ENCODE data around the gene MLLT3. TPM values are rescaled to one million over a fixed set of nuclear protein-coding genes. Genes with fewer than 3 reads are reported as not detected.
A peak's percentile ranks its signal among the peaks of the same experiment; 100 is the strongest.

MLLT3 gene
- total and polyA plus RNA-seq, 2 donors (not counting 3 experiments of a cell fraction or from before 2014, with no cell fraction given), result 6.1 to 10.0 TPM

DNA sequence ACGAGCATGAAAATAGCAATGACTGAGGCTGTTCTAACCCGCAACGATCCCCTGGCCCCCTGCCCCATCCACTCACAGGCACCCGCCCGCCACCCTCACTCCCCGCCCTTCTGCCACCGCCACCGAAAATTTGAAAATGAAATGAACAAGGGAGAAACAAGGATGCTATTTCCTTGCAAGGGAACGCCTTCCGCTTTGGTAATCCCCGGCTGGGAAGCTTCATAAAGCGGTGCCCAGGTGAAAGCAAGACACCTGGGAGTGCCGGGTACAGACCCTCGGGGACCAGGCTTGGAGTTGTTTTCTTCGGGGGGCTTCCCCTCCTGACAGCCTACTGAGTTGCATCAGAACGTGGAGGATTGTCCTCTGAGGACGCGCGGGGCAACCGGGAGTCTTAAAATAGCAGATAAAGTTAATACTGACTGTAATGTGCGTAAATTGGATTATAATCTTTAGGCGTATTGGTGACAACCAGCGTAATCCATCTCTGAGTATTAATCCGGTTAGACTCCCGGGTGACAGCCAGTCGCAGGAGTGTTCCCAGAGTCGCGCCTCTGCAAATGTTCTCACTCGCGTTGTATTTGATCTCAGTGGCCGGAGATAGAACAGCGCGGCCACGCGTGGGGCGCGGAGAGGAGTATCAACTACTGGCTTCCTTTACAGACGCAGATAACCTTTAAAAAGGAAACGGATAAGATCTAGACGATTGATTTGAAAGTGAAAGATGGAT, 885 bp upstream of the MLLT3 start:
- no peaks in the 10 kb centered on the region for H3K9me3 ChIP-seq (replicated peaks; ENCODE audit: control insufficient read depth, insufficient read depth, low read length)
- BruUV-seq (replicated peaks), result no TSS peak
- H4K20me1 ChIP-seq (replicated peaks; ENCODE audit: control insufficient read depth, extremely low read depth, insufficient read depth, low read length), result no peaks in the 10 kb centered on the region
- ChIA-PET POLR2A (interaction anchor here (0.9 to 2.0 kb wide), 3 partner anchors 61 to 106 kb away, joined by 3 to 7 read pairs (median 4); partner anchors contain the start of gene FOCAD), CTCF (interaction anchor here (0.9 to 6.1 kb wide), 18 partner anchors 11 to 696 kb away, joined by 3 to 153 read pairs (median 7); partner anchors contain the start of gene FOCAD)
- no peak overlapping the region for H3K27ac ChIP-seq (ENCODE audit: insufficient read depth, low read depth, low read length)
- H3K9ac ChIP-seq (replicated peaks; ENCODE audit: extremely low read depth, insufficient read depth, low read length), result peak overlapping the region; percentile 43
- no peak for FAIRE-seq
- no peaks in the 10 kb centered on the region for H3K79me2 ChIP-seq (ENCODE audit: control insufficient read depth, insufficient read depth, low read length)
- TF ChIP-seq, protein P1, sequence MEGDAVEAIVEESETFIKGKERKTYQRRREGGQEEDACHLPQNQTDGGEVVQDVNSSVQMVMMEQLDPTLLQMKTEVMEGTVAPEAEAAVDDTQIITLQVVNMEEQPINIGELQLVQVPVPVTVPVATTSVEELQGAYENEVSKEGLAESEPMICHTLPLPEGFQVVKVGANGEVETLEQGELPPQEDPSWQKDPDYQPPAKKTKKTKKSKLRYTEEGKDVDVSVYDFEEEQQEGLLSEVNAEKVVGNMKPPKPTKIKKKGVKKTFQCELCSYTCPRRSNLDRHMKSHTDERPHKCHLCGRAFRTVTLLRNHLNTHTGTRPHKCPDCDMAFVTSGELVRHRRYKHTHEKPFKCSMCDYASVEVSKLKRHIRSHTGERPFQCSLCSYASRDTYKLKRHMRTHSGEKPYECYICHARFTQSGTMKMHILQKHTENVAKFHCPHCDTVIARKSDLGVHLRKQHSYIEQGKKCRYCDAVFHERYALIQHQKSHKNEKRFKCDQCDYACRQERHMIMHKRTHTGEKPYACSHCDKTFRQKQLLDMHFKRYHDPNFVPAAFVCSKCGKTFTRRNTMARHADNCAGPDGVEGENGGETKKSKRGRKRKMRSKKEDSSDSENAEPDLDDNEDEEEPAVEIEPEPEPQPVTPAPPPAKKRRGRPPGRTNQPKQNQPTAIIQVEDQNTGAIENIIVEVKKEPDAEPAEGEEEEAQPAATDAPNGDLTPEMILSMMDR (IDR thresholded peaks at IDR 0.05; ENCODE audit: extremely low read depth in 1 of 2, insufficient read depth in 1 of 2, low read depth in 1 of 2, low read length in 2 of 2), result no peak
- TF ChIP-seq POLR2A (IDR thresholded peaks at IDR 0.05; ENCODE audit: low read depth, low read length), result no peak
- no peak for TF ChIP-seq FOS (IDR thresholded peaks at IDR 0.05; ENCODE audit: borderline replicate concordance, insufficient read depth, low read length)
- TF ChIP-seq, protein P2, sequence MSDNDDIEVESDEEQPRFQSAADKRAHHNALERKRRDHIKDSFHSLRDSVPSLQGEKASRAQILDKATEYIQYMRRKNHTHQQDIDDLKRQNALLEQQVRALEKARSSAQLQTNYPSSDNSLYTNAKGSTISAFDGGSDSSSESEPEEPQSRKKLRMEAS (IDR thresholded peaks at IDR 0.05; ENCODE audit: insufficient read depth, insufficient read length), result no peak
- TF ChIP-seq GATA2 (IDR thresholded peaks at IDR 0.05; ENCODE audit: insufficient read depth, insufficient read length, low read depth, low read length), result no peak
- TF ChIP-seq POLR2AphosphoS5 (IDR thresholded peaks at IDR 0.05; ENCODE audit: insufficient read depth, low read depth, low read length), result no peak
- no peak for TF ChIP-seq JUN (IDR thresholded peaks at IDR 0.05; ENCODE audit: borderline replicate concordance, insufficient read depth, insufficient read length, low read depth)
- TF ChIP-seq MYC (IDR thresholded peaks at IDR 0.05; ENCODE audit: low read depth, low read length), result no peak
- TF ChIP-seq EZH2 (IDR thresholded peaks at IDR 0.05; ENCODE audit: borderline replicate concordance, low read depth, low read length, severe bottlenecking), result no peak
- H3K9me1 ChIP-seq (replicated peaks; ENCODE audit: control insufficient read depth, extremely low read depth, insufficient read depth, low read length), result no peaks in the 10 kb centered on the region
- peak overlapping the region; percentile 43 to 81 (median 66) for H3K4me3 ChIP-seq (replicated peaks in 1 of 3; ENCODE audit: insufficient read depth in 1 of 3, low read depth in 1 of 3, low read length in 3 of 3)
- dilution Hi-C loops (cut with MboI; ENCODE audit: extremely low pct_ligation_motif_present, low sequenced_read_pairs) (no loop called here), intact Hi-C loops (cut with micrococcal nuclease) (no loop called here)
- no peaks in the 10 kb centered on the region for H3K27me3 ChIP-seq (ENCODE audit: control insufficient read depth in 2 of 2, insufficient read depth in 2 of 2, low read length in 2 of 2)
- DNase-seq (ENCODE audit: low read depth, low spot score), result peak; percentile 30
- peak overlapping the region; percentile 95 for H3K4me2 ChIP-seq (ENCODE audit: insufficient read depth, low read length)
- peaks cover 25% of the 10 kb centered on the region for H3K4me1 ChIP-seq (ENCODE audit: control insufficient read depth, extremely low read depth, insufficient read depth, low read length)
- H3K36me3 ChIP-seq (ENCODE audit: control insufficient read depth in 2 of 2, extremely low read depth in 1 of 2, insufficient read depth in 2 of 2, low read length in 2 of 2), result no peaks in the 10 kb centered on the region
- H2AFZ ChIP-seq (ENCODE audit: low read depth, low read length), result peak overlapping the region; percentile 93

Data from endothelial cell of umbilical vein (primary cell).